ENCODE data around the gene EHMT1. TPM values are rescaled to one million over a fixed set of nuclear protein-coding genes. Genes with fewer than 3 reads are reported as not detected.

EHMT1 gene
- total RNA-seq, 1 experiment from 2014 or later: 112 TPM

GRCh38 chr9:137691646-137692351 lies 73.0 kb downstream of the EHMT1 start:
- H3K27me3 ChIP-seq (ENCODE audit: insufficient read depth, low read length): no peaks in the 10 kb centered on the region; the same call in 1 of the 2 replicates
- Mint-ChIP-seq H3K4me3 (no peak overlapping the region), H3K27ac (peak overlapping the region in 1 of 3 experiments; percentile 73; a peak in 2 of 7 replicates), H3K9me3 (no peaks in the 10 kb centered on the region), H3K4me1 (peaks cover 70 to 76% of the 10 kb centered on the region in 2 experiments), H3K36me3 (ENCODE audit: insufficient read depth in 1 of 3, low read depth in 3 of 3) (no peaks in the 10 kb centered on the region; a peak in 2 of 7 replicates), H3K27me3 (ENCODE audit: low read depth) (no peaks in the 10 kb centered on the region)
- H2AFZ ChIP-seq (ENCODE audit: low read length): no peak overlapping the region
- H3K9me3 ChIP-seq (ENCODE audit: control insufficient read depth, low read depth, low read length): no peaks in the 10 kb centered on the region
- no peak overlapping the region for H3K56ac ChIP-seq (ENCODE audit: insufficient read length, low read depth, low read length)
- WGBS (ENCODE audit: extremely low coverage, insufficient read length, low lambda C conversion rate): no CpG with 5 or more reads among the region's 12 CpGs
- peaks cover 4% of the 10 kb centered on the region for H3K79me1 ChIP-seq (ENCODE audit: insufficient read depth, low read depth, low read length, poor library complexity, severe bottlenecking)
- H3K23ac ChIP-seq (ENCODE audit: insufficient read length, low read depth, low read length): no peak overlapping the region
- no peak overlapping the region for H4K8ac ChIP-seq (replicated peaks; ENCODE audit: insufficient read length, low read depth, low read length)
- H4K5ac ChIP-seq (ENCODE audit: insufficient read length, low read depth, low read length): no peak overlapping the region
- no peak overlapping the region for H2BK120ac ChIP-seq (ENCODE audit: low read depth, low read length, poor library complexity, severe bottlenecking)
- H3K27ac ChIP-seq (ENCODE audit: insufficient read length, low read depth, low read length): no peak overlapping the region
- H3T11ph ChIP-seq (ENCODE audit: low read length): no peak overlapping the region
- no peak overlapping the region for H2BK5ac ChIP-seq (ENCODE audit: insufficient read length, low read length)
- no peak overlapping the region for H2BK15ac ChIP-seq (ENCODE audit: low read depth, low read length)
- no peak for DNase-seq
- H2BK12ac ChIP-seq (ENCODE audit: insufficient read length, low read depth, low read length): no peak overlapping the region
- no peak overlapping the region for H3K14ac ChIP-seq (ENCODE audit: insufficient read depth, low read length)
- peaks cover 31% of the 10 kb centered on the region; the same call in 1 of the 2 replicates for H3K79me2 ChIP-seq (ENCODE audit: insufficient read depth, low read length)
- no peak overlapping the region for H3K18ac ChIP-seq (ENCODE audit: insufficient read length, low read depth, low read length)
- H3K4ac ChIP-seq (ENCODE audit: low read depth, low read length): no peak overlapping the region
- H2AK5ac ChIP-seq (ENCODE audit: insufficient read length, low read length): no peak overlapping the region
- H4K91ac ChIP-seq (ENCODE audit: insufficient read length, low read depth, low read length): no peak overlapping the region
- H3K4me1 ChIP-seq (ENCODE audit: insufficient read depth, low read length): peaks cover 8% of the 10 kb centered on the region; the same call in 1 of the 2 replicates
- TF ChIP-seq CTCF (conservative IDR thresholded peaks at IDR 0.05): no peak
- H3K23me2 ChIP-seq (ENCODE audit: insufficient read length, low read depth, low read length, poor library complexity, severe bottlenecking): no peaks in the 10 kb centered on the region
- H4K20me1 ChIP-seq (ENCODE audit: control insufficient read depth, insufficient read depth, insufficient read length): no peaks in the 10 kb centered on the region
- H3K9ac ChIP-seq (ENCODE audit: extremely low read depth, insufficient read length, low read length): no peak overlapping the region
- H2BK20ac ChIP-seq (ENCODE audit: low read depth, low read length, poor library complexity, severe bottlenecking): no peak overlapping the region
- no peak overlapping the region for H3K4me2 ChIP-seq (ENCODE audit: insufficient read depth, insufficient read length, low read length)

Measured in H9 (cell line).